Neural cell (in vitro differentiated cells): ENCODE results near the gene PODXL2. TPM values are rescaled to one million over a fixed set of nuclear protein-coding genes. Genes with fewer than 3 reads are reported as not detected.

Experiments
- H2AFZ ChIP-seq: fragments of 200-600, 300-800 bp; sonication (generic), shearing (Covaris generic); 2 replicates; pipeline ENCODE4 v1.6.0; 2014; ENCODE audit warnings: low read depth, mild to moderate bottlenecking, antibody characterized with exemption, low read length, moderate library complexity
- H3F3A ChIP-seq: fragments of 200-600 bp; shearing (Covaris generic); 2 replicates; pipeline ENCODE4 v1.6.1; 2016; ENCODE audit warnings: mild to moderate bottlenecking, moderate library complexity, mixed read lengths, antibody characterized with exemption, low read length; ENCODE audit not compliant: insufficient read depth, poor library complexity, severe bottlenecking
- H3K27ac ChIP-seq: fragments of 200-600, 300-800 bp; sonication (generic), shearing (Covaris generic); 2 replicates; pipeline ENCODE4 v1.5.1; 2014; ENCODE audit warnings: mild to moderate bottlenecking, low read length, moderate library complexity
- H3K27me3 ChIP-seq: fragments of 300-800, 200-600 bp; sonication (generic), shearing (Covaris generic); 2 replicates; pipeline ENCODE4 v1.6.0; 2014; ENCODE audit warnings: mild to moderate bottlenecking, low read depth, low read length, moderate library complexity; ENCODE audit not compliant: insufficient read depth
- H3K36me3 ChIP-seq: fragments of 300-800, 200-600 bp; sonication (generic), shearing (Covaris generic); 2 replicates; pipeline ENCODE4 v1.5.1; 2014; ENCODE audit warnings: mild to moderate bottlenecking, antibody characterized with exemption, low read length, moderate library complexity; ENCODE audit not compliant: insufficient read depth
- H3K4me2 ChIP-seq: fragments of 300-800, 200-600 bp; sonication (generic), shearing (Covaris generic); 2 replicates; pipeline ENCODE4 v1.6.0; 2014; ENCODE audit warnings: mild to moderate bottlenecking, low read length
- H3K4me3 ChIP-seq: fragments of 300-800, 200-600 bp; sonication (generic), shearing (Covaris generic); 2 replicates; pipeline ENCODE4 v1.5.1; 2014; ENCODE audit warnings: mild to moderate bottlenecking, low read length, moderate library complexity
- H3K79me2 ChIP-seq: fragments of 200-600 bp; shearing (Covaris generic); replicated peaks from 2 replicates; pipeline ENCODE4 v1.6.0; 2014; ENCODE audit warnings: mild to moderate bottlenecking, low read length, moderate library complexity; ENCODE audit not compliant: insufficient read depth
- H3K9ac ChIP-seq: fragments of 300-800, 200-600 bp; sonication (generic), shearing (Covaris generic); 2 replicates; pipeline ENCODE4 v1.6.1; 2016; ENCODE audit warnings: mild to moderate bottlenecking, low read length, mixed read lengths
- H3K9me2 ChIP-seq: fragments of 200-600 bp; shearing (Covaris generic); 2 replicates; pipeline ENCODE4 v1.6.1; 2016; ENCODE audit warnings: mild to moderate bottlenecking, low read length, mixed read lengths; ENCODE audit not compliant: insufficient read depth
- H3K9me3 ChIP-seq: fragments of 200-600, 300-800 bp; sonication (generic), shearing (Covaris generic); 2 replicates; pipeline ENCODE4 v1.6.1; 2016; ENCODE audit warnings: mild to moderate bottlenecking, mixed run types, low read length, moderate library complexity, mixed read lengths
- H4K20me1 ChIP-seq: fragments of 200-600 bp; shearing (Covaris generic); 2 replicates; pipeline ENCODE4 v1.6.1; 2016; ENCODE audit warnings: mild to moderate bottlenecking, mixed run types; ENCODE audit not compliant: insufficient read depth
- EP300 ChIP-seq: fragments of 450-650 bp; conservative IDR thresholded peaks from 2 replicates; pipeline ENCODE4 v1.6.1; 2014; ENCODE audit warnings: antibody characterized with exemption, mild to moderate bottlenecking, moderate library complexity; ENCODE audit not compliant: poor library complexity, severe bottlenecking
- EZH2 ChIP-seq: fragments of 200-600, 300-800 bp; shearing (Covaris generic), sonication (generic); IDR thresholded peaks from 2 replicates; pipeline ENCODE4 v1.6.1; 2014; ENCODE audit warnings: antibody characterized with exemption, low read length, borderline replicate concordance, mild to moderate bottlenecking; ENCODE audit not compliant: insufficient read depth, poor library complexity, severe bottlenecking
- MXI1 ChIP-seq: fragments of 450-650 bp; conservative IDR thresholded peaks from 2 replicates; pipeline ENCODE4 v1.6.1; 2014; ENCODE audit warnings: antibody characterized with exemption, mild to moderate bottlenecking; ENCODE audit not compliant: poor library complexity, severe bottlenecking
- POLR2AphosphoS5 ChIP-seq: IDR thresholded peaks from 2 replicates; pipeline ENCODE4 v1.6.1; 2012
- RAD21 ChIP-seq: fragments of 450-650 bp; conservative IDR thresholded peaks from 2 replicates; pipeline ENCODE4 v1.6.1; 2014; ENCODE audit warnings: antibody characterized with exemption, mild to moderate bottlenecking, moderate library complexity
- SMC3 ChIP-seq: fragments of 450-650 bp; conservative IDR thresholded peaks from 2 replicates; pipeline ENCODE4 v1.6.1; 2014; ENCODE audit warnings: antibody characterized with exemption, mild to moderate bottlenecking, moderate library complexity; ENCODE audit not compliant: poor library complexity
- TAF1 ChIP-seq: IDR thresholded peaks from 2 replicates; pipeline ENCODE4 v1.6.1; 2012; ENCODE audit warnings: low read depth
- polyA plus RNA-seq: library from polyadenylated mRNA; depleted of rRNA; stranded (reverse); fragments of >200 nt; gene quantifications from 2 replicates; pipeline ENCODE4 v1.2.3, GENCODE V29; 2014
- TF ChIP-seq, protein P1 (sequence below): fragments of 450-650 bp; IDR thresholded peaks from 2 replicates; pipeline ENCODE4 v1.5.1; 2014; ENCODE audit warnings: antibody characterized with exemption, mild to moderate bottlenecking, moderate library complexity; ENCODE audit not compliant: poor library complexity, severe bottlenecking
- TF ChIP-seq, protein P2 (sequence below): IDR thresholded peaks from 2 replicates; pipeline ENCODE4 v1.6.1; 2012; ENCODE audit warnings: borderline replicate concordance

Gene PODXL2
- polyA plus RNA-seq, 1 donor from 2014 or later: 266 TPM

DNA sequence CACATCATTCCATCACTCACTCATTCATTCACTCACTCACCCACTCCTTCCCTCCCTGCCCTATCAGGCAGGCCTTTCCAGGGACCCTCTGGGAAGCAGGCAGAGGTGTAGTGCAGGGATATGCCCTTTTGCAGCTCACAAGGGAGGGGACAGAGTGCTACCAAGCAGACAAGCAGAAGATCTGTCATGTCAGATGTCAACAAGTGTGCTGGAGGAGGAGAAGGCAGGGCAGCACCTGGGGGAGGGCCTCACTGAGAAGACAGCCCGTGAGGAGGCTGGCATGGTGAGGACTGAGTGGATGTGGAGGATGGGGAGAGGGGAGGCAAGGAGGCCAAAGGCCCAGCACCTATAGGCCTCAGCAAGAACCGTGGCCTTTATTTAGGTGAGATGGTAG, 59.0 kb downstream of the PODXL2 start:
- H3K79me2 ChIP-seq: no peaks in the 10 kb centered on the region
- TF ChIP-seq TAF1 (no peak), MXI1 (no peak), EP300 (no peak), SMC3 (no peak), POLR2AphosphoS5 (no peak), RAD21 (no peak), EZH2 (no peak)
- TF ChIP-seq, protein P1, sequence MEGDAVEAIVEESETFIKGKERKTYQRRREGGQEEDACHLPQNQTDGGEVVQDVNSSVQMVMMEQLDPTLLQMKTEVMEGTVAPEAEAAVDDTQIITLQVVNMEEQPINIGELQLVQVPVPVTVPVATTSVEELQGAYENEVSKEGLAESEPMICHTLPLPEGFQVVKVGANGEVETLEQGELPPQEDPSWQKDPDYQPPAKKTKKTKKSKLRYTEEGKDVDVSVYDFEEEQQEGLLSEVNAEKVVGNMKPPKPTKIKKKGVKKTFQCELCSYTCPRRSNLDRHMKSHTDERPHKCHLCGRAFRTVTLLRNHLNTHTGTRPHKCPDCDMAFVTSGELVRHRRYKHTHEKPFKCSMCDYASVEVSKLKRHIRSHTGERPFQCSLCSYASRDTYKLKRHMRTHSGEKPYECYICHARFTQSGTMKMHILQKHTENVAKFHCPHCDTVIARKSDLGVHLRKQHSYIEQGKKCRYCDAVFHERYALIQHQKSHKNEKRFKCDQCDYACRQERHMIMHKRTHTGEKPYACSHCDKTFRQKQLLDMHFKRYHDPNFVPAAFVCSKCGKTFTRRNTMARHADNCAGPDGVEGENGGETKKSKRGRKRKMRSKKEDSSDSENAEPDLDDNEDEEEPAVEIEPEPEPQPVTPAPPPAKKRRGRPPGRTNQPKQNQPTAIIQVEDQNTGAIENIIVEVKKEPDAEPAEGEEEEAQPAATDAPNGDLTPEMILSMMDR: no peak
- TF ChIP-seq, protein P2, sequence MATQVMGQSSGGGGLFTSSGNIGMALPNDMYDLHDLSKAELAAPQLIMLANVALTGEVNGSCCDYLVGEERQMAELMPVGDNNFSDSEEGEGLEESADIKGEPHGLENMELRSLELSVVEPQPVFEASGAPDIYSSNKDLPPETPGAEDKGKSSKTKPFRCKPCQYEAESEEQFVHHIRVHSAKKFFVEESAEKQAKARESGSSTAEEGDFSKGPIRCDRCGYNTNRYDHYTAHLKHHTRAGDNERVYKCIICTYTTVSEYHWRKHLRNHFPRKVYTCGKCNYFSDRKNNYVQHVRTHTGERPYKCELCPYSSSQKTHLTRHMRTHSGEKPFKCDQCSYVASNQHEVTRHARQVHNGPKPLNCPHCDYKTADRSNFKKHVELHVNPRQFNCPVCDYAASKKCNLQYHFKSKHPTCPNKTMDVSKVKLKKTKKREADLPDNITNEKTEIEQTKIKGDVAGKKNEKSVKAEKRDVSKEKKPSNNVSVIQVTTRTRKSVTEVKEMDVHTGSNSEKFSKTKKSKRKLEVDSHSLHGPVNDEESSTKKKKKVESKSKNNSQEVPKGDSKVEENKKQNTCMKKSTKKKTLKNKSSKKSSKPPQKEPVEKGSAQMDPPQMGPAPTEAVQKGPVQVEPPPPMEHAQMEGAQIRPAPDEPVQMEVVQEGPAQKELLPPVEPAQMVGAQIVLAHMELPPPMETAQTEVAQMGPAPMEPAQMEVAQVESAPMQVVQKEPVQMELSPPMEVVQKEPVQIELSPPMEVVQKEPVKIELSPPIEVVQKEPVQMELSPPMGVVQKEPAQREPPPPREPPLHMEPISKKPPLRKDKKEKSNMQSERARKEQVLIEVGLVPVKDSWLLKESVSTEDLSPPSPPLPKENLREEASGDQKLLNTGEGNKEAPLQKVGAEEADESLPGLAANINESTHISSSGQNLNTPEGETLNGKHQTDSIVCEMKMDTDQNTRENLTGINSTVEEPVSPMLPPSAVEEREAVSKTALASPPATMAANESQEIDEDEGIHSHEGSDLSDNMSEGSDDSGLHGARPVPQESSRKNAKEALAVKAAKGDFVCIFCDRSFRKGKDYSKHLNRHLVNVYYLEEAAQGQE: no peak
- H3K9ac ChIP-seq: no peak overlapping the region
- H3K4me2 ChIP-seq: no peak overlapping the region
- no peak overlapping the region for H3K4me3 ChIP-seq
- H3K27ac ChIP-seq: no peak overlapping the region
- no peaks in the 10 kb centered on the region for H3K9me2 ChIP-seq
- H4K20me1 ChIP-seq: no peaks in the 10 kb centered on the region
- H2AFZ ChIP-seq: no peak overlapping the region
- H3K9me3 ChIP-seq: no peaks in the 10 kb centered on the region
- no peaks in the 10 kb centered on the region for H3F3A ChIP-seq
- H3K27me3 ChIP-seq: no peaks in the 10 kb centered on the region
- H3K36me3 ChIP-seq: no peaks in the 10 kb centered on the region

DNA sequence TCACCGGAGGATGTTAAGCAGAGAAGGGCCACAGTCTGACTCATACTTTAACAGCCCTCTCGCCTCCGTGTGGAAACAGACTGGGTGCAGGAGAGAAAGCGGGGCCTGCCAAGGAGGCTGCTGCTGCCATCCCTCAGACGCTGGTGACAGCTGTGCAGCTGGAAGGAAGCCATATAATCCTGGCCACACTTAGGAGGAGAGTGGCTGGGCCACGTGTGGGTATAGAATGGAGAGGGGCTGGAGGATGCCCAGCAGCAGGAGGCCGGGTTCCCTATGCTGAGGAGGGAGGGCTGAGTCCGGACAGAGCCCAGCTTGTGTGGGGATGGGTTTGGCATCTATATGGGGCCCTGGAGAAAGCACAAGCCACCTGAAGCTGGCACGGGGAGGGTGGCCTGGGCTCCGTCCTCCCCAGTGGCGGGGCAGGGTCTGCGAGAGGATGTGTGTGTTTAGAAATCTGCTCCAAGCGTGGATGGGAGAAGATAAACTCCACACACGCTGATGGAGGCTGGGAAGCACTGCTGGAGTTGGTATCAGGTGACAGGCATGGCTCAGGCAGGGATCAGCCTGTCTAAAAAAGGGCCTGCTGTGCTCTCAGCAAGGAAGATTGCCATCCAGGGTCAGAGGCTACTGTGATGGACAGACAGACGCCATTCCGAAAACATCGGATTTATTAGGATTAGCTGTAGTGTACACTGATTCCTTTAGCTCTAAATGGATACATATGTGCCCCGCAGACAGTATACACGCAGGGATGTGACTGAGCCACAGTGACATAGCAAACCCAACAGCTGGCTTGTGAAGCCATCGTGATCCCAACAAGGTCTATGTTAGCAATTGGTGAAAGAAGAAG, 59.7 kb downstream of the PODXL2 start:
- Histone ChIP-seq H3K27me3 (no peaks in the 10 kb centered on the region), H3K4me3 (no peak overlapping the region), H3K9ac (no peak overlapping the region), H3K9me2 (no peaks in the 10 kb centered on the region), H3K4me2 (no peak overlapping the region), H2AFZ (no peak overlapping the region), H3K36me3 (no peaks in the 10 kb centered on the region), H3K79me2 (no peaks in the 10 kb centered on the region), H3K9me3 (no peaks in the 10 kb centered on the region), H3K27ac (no peak overlapping the region), H4K20me1 (no peaks in the 10 kb centered on the region), H3F3A (no peaks in the 10 kb centered on the region)
- no peak for TF ChIP-seq EP300
- TF ChIP-seq MXI1: no peak
- no peak for TF ChIP-seq SMC3
- TF ChIP-seq POLR2AphosphoS5: no peak
- no peak for TF ChIP-seq EZH2
